ENCODE results near the gene CELF1.

Gene CELF1

GRCh38 chr11:47442514-47442913, 110.4 kb downstream of the CELF1 start:
- TF ChIP-seq, protein P1, sequence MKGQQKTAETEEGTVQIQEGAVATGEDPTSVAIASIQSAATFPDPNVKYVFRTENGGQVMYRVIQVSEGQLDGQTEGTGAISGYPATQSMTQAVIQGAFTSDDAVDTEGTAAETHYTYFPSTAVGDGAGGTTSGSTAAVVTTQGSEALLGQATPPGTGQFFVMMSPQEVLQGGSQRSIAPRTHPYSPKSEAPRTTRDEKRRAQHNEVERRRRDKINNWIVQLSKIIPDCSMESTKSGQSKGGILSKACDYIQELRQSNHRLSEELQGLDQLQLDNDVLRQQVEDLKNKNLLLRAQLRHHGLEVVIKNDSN (IDR thresholded peaks at IDR 0.05), result no peak
- TF ChIP-seq MAX (IDR thresholded peaks at IDR 0.05) (no peak), FOXM1 (IDR thresholded peaks at IDR 0.05; ENCODE audit: borderline replicate concordance, low read depth) (no peak), ZBTB7A (IDR thresholded peaks at IDR 0.05; ENCODE audit: low read depth) (no peak), TEAD4 (IDR thresholded peaks at IDR 0.05) (no peak), TCF12 (IDR thresholded peaks at IDR 0.05; ENCODE audit: low read depth) (no peak)
- TF ChIP-seq, protein P2, sequence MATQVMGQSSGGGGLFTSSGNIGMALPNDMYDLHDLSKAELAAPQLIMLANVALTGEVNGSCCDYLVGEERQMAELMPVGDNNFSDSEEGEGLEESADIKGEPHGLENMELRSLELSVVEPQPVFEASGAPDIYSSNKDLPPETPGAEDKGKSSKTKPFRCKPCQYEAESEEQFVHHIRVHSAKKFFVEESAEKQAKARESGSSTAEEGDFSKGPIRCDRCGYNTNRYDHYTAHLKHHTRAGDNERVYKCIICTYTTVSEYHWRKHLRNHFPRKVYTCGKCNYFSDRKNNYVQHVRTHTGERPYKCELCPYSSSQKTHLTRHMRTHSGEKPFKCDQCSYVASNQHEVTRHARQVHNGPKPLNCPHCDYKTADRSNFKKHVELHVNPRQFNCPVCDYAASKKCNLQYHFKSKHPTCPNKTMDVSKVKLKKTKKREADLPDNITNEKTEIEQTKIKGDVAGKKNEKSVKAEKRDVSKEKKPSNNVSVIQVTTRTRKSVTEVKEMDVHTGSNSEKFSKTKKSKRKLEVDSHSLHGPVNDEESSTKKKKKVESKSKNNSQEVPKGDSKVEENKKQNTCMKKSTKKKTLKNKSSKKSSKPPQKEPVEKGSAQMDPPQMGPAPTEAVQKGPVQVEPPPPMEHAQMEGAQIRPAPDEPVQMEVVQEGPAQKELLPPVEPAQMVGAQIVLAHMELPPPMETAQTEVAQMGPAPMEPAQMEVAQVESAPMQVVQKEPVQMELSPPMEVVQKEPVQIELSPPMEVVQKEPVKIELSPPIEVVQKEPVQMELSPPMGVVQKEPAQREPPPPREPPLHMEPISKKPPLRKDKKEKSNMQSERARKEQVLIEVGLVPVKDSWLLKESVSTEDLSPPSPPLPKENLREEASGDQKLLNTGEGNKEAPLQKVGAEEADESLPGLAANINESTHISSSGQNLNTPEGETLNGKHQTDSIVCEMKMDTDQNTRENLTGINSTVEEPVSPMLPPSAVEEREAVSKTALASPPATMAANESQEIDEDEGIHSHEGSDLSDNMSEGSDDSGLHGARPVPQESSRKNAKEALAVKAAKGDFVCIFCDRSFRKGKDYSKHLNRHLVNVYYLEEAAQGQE (IDR thresholded peaks at IDR 0.05; ENCODE audit: low read depth), result no peak

- no peak for TF ChIP-seq EGR1 (IDR thresholded peaks at IDR 0.05)
- no peak for TF ChIP-seq YY1 (IDR thresholded peaks at IDR 0.05; ENCODE audit: low read depth)
- TF ChIP-seq FOXM1 (IDR thresholded peaks at IDR 0.05; ENCODE audit: borderline replicate concordance, low read depth), result no peak
Observed at GRCh38 chr11:47441421-47441820, 111.5 kb downstream of the CELF1 start.

DNA sequence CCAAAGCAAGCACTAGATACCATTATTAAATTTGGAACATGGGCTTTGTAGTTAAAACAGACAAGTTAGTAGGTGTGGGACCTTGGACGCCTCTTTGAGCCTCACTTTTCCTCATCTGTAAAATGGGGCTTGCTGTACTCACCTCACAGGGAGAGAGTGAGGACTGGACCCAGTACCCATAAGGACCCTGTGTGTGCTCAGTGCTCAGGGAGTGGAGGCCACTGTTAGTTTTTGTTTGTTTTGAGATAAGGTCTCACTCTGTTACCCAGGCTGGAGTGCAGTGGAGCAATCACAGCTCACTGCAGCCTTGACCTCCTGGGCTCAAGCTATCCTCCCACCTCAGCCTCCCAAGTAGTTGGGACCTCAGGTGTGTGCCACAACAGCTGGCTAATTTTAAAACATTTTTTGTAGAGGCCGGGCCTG, 112.9 kb downstream of the CELF1 start:
- no peak for TF ChIP-seq MAX (IDR thresholded peaks at IDR 0.05)
- no peak for TF ChIP-seq TEAD4 (IDR thresholded peaks at IDR 0.05)
- TF ChIP-seq FOXM1 (IDR thresholded peaks at IDR 0.05; ENCODE audit: borderline replicate concordance, low read depth), result no peak
- TF ChIP-seq ZBTB7A (IDR thresholded peaks at IDR 0.05; ENCODE audit: low read depth), result no peak
- no peak for TF ChIP-seq EGR1 (IDR thresholded peaks at IDR 0.05)
- no peak for TF ChIP-seq TCF12 (IDR thresholded peaks at IDR 0.05; ENCODE audit: low read depth)
- no peak for TF ChIP-seq TAF1 (IDR thresholded peaks at IDR 0.05; ENCODE audit: low read depth)
- no peak for TF ChIP-seq NFIC (IDR thresholded peaks at IDR 0.05)
- TF ChIP-seq RAD21 (IDR thresholded peaks at IDR 0.05; ENCODE audit: low read depth), result no peak

- TF ChIP-seq, protein P1 (IDR thresholded peaks at IDR 0.05), result no peak
- TF ChIP-seq EP300 (IDR thresholded peaks at IDR 0.05; ENCODE audit: borderline replicate concordance), result no peak
- TF ChIP-seq CEBPB (IDR thresholded peaks at IDR 0.05), result no peak
- no peak for TF ChIP-seq FOXM1 (IDR thresholded peaks at IDR 0.05; ENCODE audit: borderline replicate concordance, low read depth)
- TF ChIP-seq MAX (IDR thresholded peaks at IDR 0.05), result no peak
- no peak for TF ChIP-seq TAF1 (IDR thresholded peaks at IDR 0.05; ENCODE audit: low read depth)
- TF ChIP-seq YY1 (IDR thresholded peaks at IDR 0.05; ENCODE audit: low read depth), result no peak
- TF ChIP-seq TEAD4 (IDR thresholded peaks at IDR 0.05), result no peak
- no peak for TF ChIP-seq RAD21 (IDR thresholded peaks at IDR 0.05; ENCODE audit: low read depth)
Observed at GRCh38 chr11:47438721-47439120, 114.2 kb downstream of the CELF1 start.

- TF ChIP-seq ZBTB7A (IDR thresholded peaks at IDR 0.05; ENCODE audit: low read depth) (no peak), MAX (IDR thresholded peaks at IDR 0.05) (no peak), CREB1 (IDR thresholded peaks at IDR 0.05; ENCODE audit: low read depth) (no peak), FOXM1 (IDR thresholded peaks at IDR 0.05; ENCODE audit: borderline replicate concordance, low read depth) (no peak), EP300 (IDR thresholded peaks at IDR 0.05; ENCODE audit: borderline replicate concordance) (no peak), TEAD4 (IDR thresholded peaks at IDR 0.05) (no peak), CEBPB (IDR thresholded peaks at IDR 0.05) (no peak)
- TF ChIP-seq, protein P1 (IDR thresholded peaks at IDR 0.05), result no peak
Observed at GRCh38 chr11:47437746-47438418, 115.0 kb downstream of the CELF1 start.

DNA sequence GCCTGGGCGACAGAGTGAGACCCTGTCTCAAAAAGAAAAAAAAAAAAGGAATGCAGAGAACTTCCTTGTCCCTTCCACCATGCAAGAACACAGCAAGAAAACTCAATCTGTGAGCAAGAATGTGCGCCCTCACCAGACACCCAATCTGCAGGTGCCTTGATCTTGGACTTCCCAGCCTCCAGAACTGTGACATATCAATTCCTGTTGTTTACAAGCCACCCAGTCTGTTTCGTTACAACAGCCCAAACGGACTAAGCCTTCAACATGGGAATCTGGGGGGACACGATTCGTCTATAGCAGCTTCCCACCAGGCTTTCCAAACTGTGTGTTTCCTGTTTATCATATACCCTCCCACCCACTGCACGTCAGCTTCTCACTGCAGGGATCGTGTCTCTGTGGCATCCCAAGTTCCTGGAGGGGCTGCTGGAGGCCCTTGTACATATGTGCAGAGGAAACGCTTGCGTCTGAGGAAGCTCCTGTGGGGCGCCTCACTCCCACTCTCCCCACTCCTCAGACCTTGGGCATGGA, 115.7 kb downstream of the CELF1 start:
- TF ChIP-seq YY1 (IDR thresholded peaks at IDR 0.05; ENCODE audit: low read depth), result no peak
- no peak for TF ChIP-seq EP300 (IDR thresholded peaks at IDR 0.05; ENCODE audit: borderline replicate concordance)
- no peak for TF ChIP-seq CEBPB (IDR thresholded peaks at IDR 0.05)
- TF ChIP-seq MAX (IDR thresholded peaks at IDR 0.05), result no peak
- TF ChIP-seq ZBTB7A (IDR thresholded peaks at IDR 0.05; ENCODE audit: low read depth), result no peak
- TF ChIP-seq RAD21 (IDR thresholded peaks at IDR 0.05; ENCODE audit: low read depth), result no peak
- TF ChIP-seq, protein P2 (IDR thresholded peaks at IDR 0.05; ENCODE audit: low read depth), result no peak
- no peak for TF ChIP-seq FOXM1 (IDR thresholded peaks at IDR 0.05; ENCODE audit: borderline replicate concordance, low read depth)
- TF ChIP-seq CREB1 (IDR thresholded peaks at IDR 0.05; ENCODE audit: low read depth), result no peak
- no peak for TF ChIP-seq TCF12 (IDR thresholded peaks at IDR 0.05; ENCODE audit: low read depth)
- no peak for TF ChIP-seq EGR1 (IDR thresholded peaks at IDR 0.05)
- TF ChIP-seq TEAD4 (IDR thresholded peaks at IDR 0.05), result no peak
- no peak for TF ChIP-seq TAF1 (IDR thresholded peaks at IDR 0.05; ENCODE audit: low read depth)
- TF ChIP-seq, protein P1 (IDR thresholded peaks at IDR 0.05), result no peak
- TF ChIP-seq NFIC (IDR thresholded peaks at IDR 0.05), result no peak

All from Ishikawa (cell line).